BJ (cell line): ENCODE measurements around the gene ACADS. TPM values are rescaled to one million over a fixed set of nuclear protein-coding genes. Genes with fewer than 3 reads are reported as not detected.

Experiments used
- CTCF ChIA-PET: fragments of 350-600 bp; formaldehyde crosslinking; extraction: SDS; loops from one replicate; lab custom pipeline; 2021; ENCODE audit warnings: antibody characterized with exemption, inconsistent platforms; lab: Yijun Ruan, JAX
- POLR2A ChIA-PET: fragments of 300-600 bp; sonication (Branson Sonifier 250); formaldehyde crosslinking; extraction: SDS; loops from one replicate; lab custom pipeline; 2021; ENCODE audit warnings: antibody characterized with exemption; lab: Charles Lee
- DNase-seq: peaks from one replicate; pipeline ENCODE4 v3.0.0-alpha.2; 2011; ENCODE audit warnings: low read depth
- H3K27me3 ChIP-seq: 2 replicates; pipeline ENCODE4 v1.6.0; 2011; ENCODE audit warnings: low read length; ENCODE audit not compliant: control insufficient read depth, insufficient read depth
- H3K36me3 ChIP-seq: 2 replicates; pipeline ENCODE4 v1.5.1; 2011; ENCODE audit warnings: low read length; ENCODE audit not compliant: control insufficient read depth, insufficient read depth
- H3K4me3 ChIP-seq: 2 replicates; pipeline ENCODE4 v1.5.1; 2011; ENCODE audit warnings: low read depth, mild to moderate bottlenecking, control low read depth, low read length
- polyA plus RNA-seq: library from polyadenylated mRNA; depleted of rRNA; stranded (reverse); fragments of >200 nt; gene quantifications from 2 replicates; pipeline ENCODE4 v1.2.3, GENCODE V29; 2011
- TF ChIP-seq, protein P1 (sequence below): IDR thresholded peaks from 2 replicates; pipeline ENCODE4 v1.5.1; 2011; ENCODE audit warnings: low read depth, mild to moderate bottlenecking, control low read depth, inconsistent platforms, low read length, moderate library complexity; ENCODE audit not compliant: insufficient read depth

Gene ACADS
- polyA plus RNA-seq, 1 experiment, result 11.9 TPM

DNA sequence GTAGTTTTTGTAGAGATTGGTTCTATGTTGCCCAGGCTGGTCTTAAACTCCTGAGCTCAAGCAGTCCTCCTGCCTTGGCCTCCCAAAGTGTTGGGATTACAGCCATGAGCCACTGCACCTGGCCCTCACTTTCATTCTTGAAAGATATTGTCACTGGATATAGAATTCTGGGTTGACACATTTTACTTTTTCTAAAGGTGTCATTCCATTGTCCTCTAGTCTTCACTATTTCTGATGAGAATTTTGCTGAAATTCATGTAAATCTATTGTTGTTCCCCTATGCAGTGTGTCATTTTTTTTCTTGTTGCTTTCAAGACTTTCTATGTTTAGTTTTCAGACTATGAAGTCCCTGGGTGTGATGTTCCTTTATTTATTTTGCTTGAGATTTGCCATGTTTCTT lies 29.2 kb downstream of the ACADS start:
- Histone ChIP-seq H3K4me3 (no peak overlapping the region), H3K27me3 (no peaks in the 10 kb centered on the region), H3K36me3 (0 out of 2 replicates have a peak, but pooled peaks cover under 1% of the 10 kb centered on the region)
- POLR2A ChIA-PET, result no interaction called here
- no peak for DNase-seq
- TF ChIP-seq, protein P1, sequence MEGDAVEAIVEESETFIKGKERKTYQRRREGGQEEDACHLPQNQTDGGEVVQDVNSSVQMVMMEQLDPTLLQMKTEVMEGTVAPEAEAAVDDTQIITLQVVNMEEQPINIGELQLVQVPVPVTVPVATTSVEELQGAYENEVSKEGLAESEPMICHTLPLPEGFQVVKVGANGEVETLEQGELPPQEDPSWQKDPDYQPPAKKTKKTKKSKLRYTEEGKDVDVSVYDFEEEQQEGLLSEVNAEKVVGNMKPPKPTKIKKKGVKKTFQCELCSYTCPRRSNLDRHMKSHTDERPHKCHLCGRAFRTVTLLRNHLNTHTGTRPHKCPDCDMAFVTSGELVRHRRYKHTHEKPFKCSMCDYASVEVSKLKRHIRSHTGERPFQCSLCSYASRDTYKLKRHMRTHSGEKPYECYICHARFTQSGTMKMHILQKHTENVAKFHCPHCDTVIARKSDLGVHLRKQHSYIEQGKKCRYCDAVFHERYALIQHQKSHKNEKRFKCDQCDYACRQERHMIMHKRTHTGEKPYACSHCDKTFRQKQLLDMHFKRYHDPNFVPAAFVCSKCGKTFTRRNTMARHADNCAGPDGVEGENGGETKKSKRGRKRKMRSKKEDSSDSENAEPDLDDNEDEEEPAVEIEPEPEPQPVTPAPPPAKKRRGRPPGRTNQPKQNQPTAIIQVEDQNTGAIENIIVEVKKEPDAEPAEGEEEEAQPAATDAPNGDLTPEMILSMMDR, result no peak
- CTCF ChIA-PET, result interaction anchor here (0.6 kb wide), 1 partner anchor 29 kb away, joined by 3 read pairs; the partner anchor contains the start of gene ACADS

DNA sequence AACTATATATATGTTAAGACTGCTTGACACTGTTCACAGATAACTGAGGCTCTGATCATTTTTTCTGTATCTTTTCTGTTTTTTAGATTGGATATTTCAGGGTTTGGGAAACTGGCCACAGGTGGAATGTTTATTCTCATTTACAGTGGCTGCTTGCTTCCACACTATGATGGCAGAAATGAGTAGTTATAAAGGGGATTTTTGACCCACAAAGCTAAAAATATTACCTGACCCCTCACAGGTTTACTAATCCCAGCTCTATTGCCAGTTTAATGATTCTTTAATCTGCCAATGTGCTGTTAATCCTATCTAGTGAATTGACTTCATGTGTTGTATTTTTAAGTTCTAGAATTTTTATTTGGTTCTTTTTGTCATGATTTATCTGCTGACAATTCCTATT lies 29.6 kb downstream of the ACADS start:
- H3K36me3 ChIP-seq, result peaks cover 2% of the 10 kb centered on the region; the same call in 1 of the 2 replicates
- H3K27me3 ChIP-seq, result no peaks in the 10 kb centered on the region
- no peak for DNase-seq
- POLR2A ChIA-PET, result no interaction called here
- CTCF ChIA-PET, result no interaction called here
- TF ChIP-seq, protein P1, result no peak
- H3K4me3 ChIP-seq, result no peak overlapping the region

- H3K27me3 ChIP-seq, result no peaks in the 10 kb centered on the region
- TF ChIP-seq, protein P1, result no peak
- POLR2A ChIA-PET, result no interaction called here
- no peak overlapping the region for H3K4me3 ChIP-seq
- DNase-seq, result no peak
- CTCF ChIA-PET, result interaction anchor here (1.1 kb wide), 1 partner anchor 20 kb away, joined by 3 read pairs; no protein-coding TSS in a partner anchor
- H3K36me3 ChIP-seq, result peaks cover 2% of the 10 kb centered on the region; the same call in 1 of the 2 replicates
Measured at GRCh38 chr12:120757226-120757742, 31.7 kb downstream of the ACADS start.

DNA sequence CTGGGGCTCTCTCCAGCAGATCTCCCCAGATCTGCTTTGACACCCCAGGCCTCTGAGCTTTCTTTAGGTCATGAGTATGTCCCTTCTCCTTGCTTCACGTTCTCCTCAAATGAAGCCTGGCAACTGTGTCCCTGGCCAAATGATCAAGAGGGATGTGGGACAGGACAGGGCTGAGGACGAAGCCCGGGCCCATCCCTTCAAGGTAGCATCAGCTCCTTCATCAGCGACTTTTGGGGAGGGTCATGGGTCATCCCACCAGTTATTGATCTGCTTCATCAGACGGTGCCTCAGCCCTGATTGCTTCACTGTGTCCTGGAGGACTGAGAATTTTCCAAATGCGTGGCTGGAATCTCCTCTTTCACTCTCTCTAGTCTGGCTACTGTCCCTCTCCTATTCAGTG lies 32.3 kb downstream of the ACADS start:
- TF ChIP-seq, protein P1, result no peak
- CTCF ChIA-PET, result interaction anchor here (1.0 kb wide), 1 partner anchor 37 kb away, joined by 3 read pairs; no protein-coding TSS in a partner anchor
- POLR2A ChIA-PET, result no interaction called here
- no peaks in the 10 kb centered on the region for H3K27me3 ChIP-seq
- peaks cover 3% of the 10 kb centered on the region for H3K36me3 ChIP-seq
- no peak for DNase-seq
- no peak overlapping the region for H3K4me3 ChIP-seq

DNA sequence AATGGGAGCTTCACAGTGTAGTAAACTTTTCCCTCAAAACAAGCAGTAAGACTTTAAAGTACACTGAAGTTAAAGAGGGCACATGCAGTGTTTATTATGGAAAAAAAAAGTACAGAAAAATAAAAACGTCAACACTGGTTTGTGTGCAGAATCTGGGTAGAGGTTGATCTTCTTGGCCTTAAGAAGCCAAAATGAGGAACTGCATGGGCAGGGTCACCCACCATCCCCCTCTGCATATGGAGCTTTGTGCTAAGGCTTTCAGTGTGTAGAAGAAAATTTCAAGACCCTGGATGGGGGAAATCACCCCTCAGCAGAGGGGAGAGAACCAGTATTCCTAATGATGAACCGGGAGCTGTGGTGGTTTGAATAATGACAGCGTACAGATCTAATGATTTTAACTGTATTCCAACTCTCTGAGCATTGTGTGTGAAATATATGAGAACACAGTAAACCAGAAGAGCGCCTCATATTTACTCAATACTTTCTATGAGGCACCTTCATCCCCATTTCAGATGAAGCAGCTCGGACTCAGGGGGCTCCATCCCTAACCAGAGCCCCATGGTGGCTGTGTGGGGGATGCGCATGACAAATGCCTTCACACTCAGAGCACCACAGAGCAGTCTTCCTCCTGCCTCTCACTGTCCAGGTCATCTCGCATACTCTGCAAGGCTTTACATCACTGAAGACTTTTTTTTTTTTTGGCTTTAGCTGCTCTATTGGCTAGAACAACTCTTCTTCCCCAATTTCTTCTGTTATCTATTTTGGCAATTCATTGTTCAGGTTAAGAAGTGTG lies 33.4 kb downstream of the ACADS start:
- no peaks in the 10 kb centered on the region for H3K27me3 ChIP-seq
- DNase-seq, result no peak
- H3K36me3 ChIP-seq, result peaks cover 7% of the 10 kb centered on the region
- TF ChIP-seq, protein P1, result no peak
- ChIA-PET CTCF (interaction anchor here (1.0 kb wide), 2 partner anchors 38 to 213 kb away, joined by 3 to 4 read pairs; no protein-coding TSS in a partner anchor), POLR2A (no interaction called here)
- no peak overlapping the region for H3K4me3 ChIP-seq
